Activated naive CD4-positive, alpha-beta T cell treated with anti-CD3 and anti-CD28 coated beads for 36 hours (primary cell): ENCODE measurements around the gene NR1D1. TPM values are rescaled to one million over a fixed set of nuclear protein-coding genes. Genes with fewer than 3 reads are reported as not detected.

Experiments
- total RNA-seq, 2 experiments: library from RNA; stranded (reverse); gene quantifications; one replicate each; pipeline ENCODE4 v1.2.3, GENCODE V29; 2021

NR1D1 gene
- total RNA-seq, 2 experiments from 2014 or later, result 9.0 to 9.1 TPM

Other genes with a start within 250 kb of the NR1D1 start
- gene IKZF3, start 236.3 kb downstream of the NR1D1 start, total RNA-seq, result 10 to 100 TPM; 34.2 to 36.1 TPM
- not detected for gene ZPBP2, start 232.4 kb downstream of the NR1D1 start, total RNA-seq
- 10 to 100 TPM; 22.2 to 25.5 TPM for gene GSDMB, start 182.0 kb downstream of the NR1D1 start, total RNA-seq
- gene ORMDL3, start 173.0 kb downstream of the NR1D1 start, total RNA-seq, result 10 to 100 TPM; 51.8 to 52.1 TPM
- not detected for gene LRRC3C, start 172.9 kb downstream of the NR1D1 start, total RNA-seq
- gene GSDMA, start 137.6 kb downstream of the NR1D1 start, total RNA-seq, result under 1 TPM in 1 of 2 experiments, not detected in 1; 0.17 TPM
- gene PSMD3, start 119.8 kb downstream of the NR1D1 start, total RNA-seq, result 100 to 1,000 TPM; 122 to 125 TPM
- gene CSF3, start 85.1 kb downstream of the NR1D1 start, total RNA-seq, result not detected
- 100 to 1,000 TPM; 107 TPM for gene MED24, start 46.2 kb downstream of the NR1D1 start, total RNA-seq
- 10 to 100 TPM; 10.2 to 11.2 TPM for gene THRA, start 37.6 kb downstream of the NR1D1 start, total RNA-seq
- 10 to 100 TPM; 72.1 to 72.2 TPM for gene MSL1, start 21.4 kb upstream of the NR1D1 start, total RNA-seq
- 100 to 1,000 TPM; 104 TPM for gene CASC3, start 39.9 kb upstream of the NR1D1 start, total RNA-seq
- 1 to 10 TPM; 3.1 to 4.0 TPM for gene RAPGEFL1, start 76.9 kb upstream of the NR1D1 start, total RNA-seq
- gene WIPF2, start 118.7 kb upstream of the NR1D1 start, total RNA-seq, result 10 to 100 TPM; 12.3 to 13.0 TPM
- gene CDC6, start 187.3 kb upstream of the NR1D1 start, total RNA-seq, result 10 to 100 TPM; 86.5 to 90.4 TPM
- 10 to 100 TPM; 16.9 to 18.5 TPM for gene RARA, start 208.6 kb upstream of the NR1D1 start, total RNA-seq